Panc1 (cell line): ENCODE measurements around the gene PRL. TPM values are rescaled to one million over a fixed set of nuclear protein-coding genes. Genes with fewer than 3 reads are reported as not detected.

ENCODE experiments used
- ATAC-seq: fragments of 200-7000 bp; cut with Tn5 transposase; 2 replicates; pipeline ENCODE4 v1.9.1; 2020; ENCODE audit warnings: mild to moderate bottlenecking, moderate library complexity
- Bru-seq: library from RNA; stranded (reverse); fragments of 400-500 nt; gene quantifications from one replicate; lab custom pipeline; 2021; lab: Mats Ljungman, UMichigan
- BruChase-seq, 2 experiments: library from RNA; stranded (reverse); fragments of 400-500 nt; gene quantifications; one replicate each; lab custom pipeline; 2021; lab: Mats Ljungman, UMichigan
- BruUV-seq: library from RNA; stranded (reverse); fragments of 400-500 nt; replicated peaks from 2 replicates; lab custom pipeline; 2021; lab: Mats Ljungman, UMichigan
- CTCF ChIA-PET: fragments of 300-600 bp; sonication (Branson Sonifier 250); formaldehyde crosslinking; loops from one replicate; lab custom pipeline; 2022; ENCODE audit warnings: antibody characterized with exemption; lab: Charles Lee
- POLR2A ChIA-PET: fragments of 300-600 bp; sonication (Branson Sonifier 250); formaldehyde crosslinking; loops from one replicate; lab custom pipeline; 2022; ENCODE audit warnings: antibody characterized with exemption; lab: Charles Lee
- DNase-seq: peaks from one replicate; pipeline ENCODE4 v3.0.0-alpha.2; 2010; ENCODE audit warnings: low read depth, low spot score
- H3K27ac ChIP-seq: 2 replicates; pipeline ENCODE4 v1.5.1; 2011; ENCODE audit warnings: mild to moderate bottlenecking, low read length, inconsistent platforms
- H3K27me3 ChIP-seq: fragments of 200-500 bp; sonication (Bioruptor generic); 2 replicates; pipeline ENCODE4 v1.6.0; 2014; ENCODE audit warnings: low read length, inconsistent platforms; ENCODE audit not compliant: control insufficient read depth, insufficient read depth
- H3K36me3 ChIP-seq: fragments of 200-500 bp; sonication (Bioruptor generic); 2 replicates; pipeline ENCODE4 v1.5.1; 2014; ENCODE audit warnings: inconsistent platforms, mild to moderate bottlenecking, low read length, moderate library complexity; ENCODE audit not compliant: control insufficient read depth, insufficient read depth
- H3K4me1 ChIP-seq: 2 replicates; pipeline ENCODE4 v1.5.1; 2011; ENCODE audit warnings: inconsistent platforms, mild to moderate bottlenecking, low read length, moderate library complexity; ENCODE audit not compliant: control insufficient read depth, insufficient read depth
- H3K4me3 ChIP-seq, 2 experiments: 2 replicates each; pipeline ENCODE4 v1.5.1; 2011 to 2012; ENCODE audit warnings: low read depth in 2 of 2, low read length in 2 of 2, mild to moderate bottlenecking in 2 of 2, inconsistent platforms in 1 of 2, moderate library complexity in 1 of 2
- H3K9me3 ChIP-seq: fragments of 200-500 bp; sonication (Bioruptor generic); 2 replicates; pipeline ENCODE4 v1.5.1; 2014; ENCODE audit warnings: low read depth, mild to moderate bottlenecking, inconsistent platforms, low read length, moderate library complexity; ENCODE audit not compliant: control insufficient read depth, insufficient read depth
- CTCF ChIP-seq: fragments of 450-650 bp; IDR thresholded peaks from 2 replicates; pipeline ENCODE4 v1.5.1; 2017; ENCODE audit warnings: mild to moderate bottlenecking
- POLR2AphosphoS5 ChIP-seq: IDR thresholded peaks from 2 replicates; pipeline ENCODE4 v1.6.1; 2012; ENCODE audit warnings: mild to moderate bottlenecking, low read depth, low read length, moderate library complexity
- REST ChIP-seq, 2 experiments: IDR thresholded peaks; 2 replicates each; pipeline ENCODE4 v1.6.1; 2011 to 2012; ENCODE audit warnings: low read depth in 2 of 2, control low read depth in 1 of 2, low read length in 1 of 2, mild to moderate bottlenecking in 1 of 2, moderate library complexity in 1 of 2; ENCODE audit not compliant: insufficient read depth in 1 of 2
- SIN3A ChIP-seq: IDR thresholded peaks from 2 replicates; pipeline ENCODE4 v1.6.1; 2012; ENCODE audit warnings: low read depth, mild to moderate bottlenecking, low read length, moderate library complexity, borderline replicate concordance; ENCODE audit not compliant: insufficient read depth
- TCF7L2 ChIP-seq: IDR thresholded peaks from 2 replicates; pipeline ENCODE4 v1.6.1; 2011; ENCODE audit warnings: mild to moderate bottlenecking, low read depth, low read length, inconsistent platforms
- in situ Hi-C: cut with HindIII; loops from 2 replicates; pipeline ENCODE4 v1.10.0; 2016; ENCODE audit warnings: low sequenced_read_pairs, low pct_unique_long_range_greater_than_20kb
- intact Hi-C: fragments of 100-400 bp; cut with micrococcal nuclease; formaldehyde crosslinking; loops from one replicate; pipeline ENCODE4 v1.10.0; 2022; ENCODE audit not compliant: unreplicated experiment
- long read RNA-seq: library from polyadenylated mRNA; unstranded; transcript quantifications from one replicate; pipeline ENCODE4 v2.0.0, GENCODE V29; 2021; ENCODE audit not compliant: unreplicated experiment
- polyA plus RNA-seq: library from polyadenylated mRNA; unstranded; fragments of >200 nt; gene quantifications from one replicate; pipeline ENCODE4 v1.2.1, GENCODE V29; 2012; ENCODE audit warnings: missing spikeins; ENCODE audit not compliant: insufficient read length
- total RNA-seq: library from RNA; stranded (reverse); gene quantifications from one replicate; pipeline ENCODE4 v1.2.1, GENCODE V29; 2021; ENCODE audit not compliant: unreplicated experiment

The PRL gene
- total RNA-seq, result not detected
- not detected for polyA plus RNA-seq
- percentile 8 among the genes with signal in this experiment for Bru-seq, nascent RNA
- percentile 8 among the genes with signal in this experiment for BruChase-seq, experiment 1, labeled RNA remaining after a 2-hour chase
- not detected for BruChase-seq, experiment 2, labeled RNA remaining after a 6-hour chase
- long read RNA-seq, result 0 reads

GRCh38 chr6:22296936-22297335 lies at the start of gene PRL:
Gene PRL, minus strand, starts transcription at chr6:22297036. Its CDS starts 54 bp downstream, at chr6:22296982.
- DNase-seq (no peak), ATAC-seq (no peak)
- CTCF ChIA-PET, result no interaction called here
- intact Hi-C loops, result no loop called here
- POLR2A ChIA-PET, result no interaction called here
- no TSS peak for BruUV-seq
- no peaks in the 10 kb centered on the region for H3K4me1 ChIP-seq
- no peak within 1 kb of the TSS for H3K27ac ChIP-seq
- no peaks in the 10 kb centered on the region; the same call in 1 of the 2 replicates for H3K36me3 ChIP-seq
- TF ChIP-seq CTCF (no peak), POLR2AphosphoS5 (no peak), TCF7L2 (no peak), REST (IDR thresholded peaks at IDR 0.05; ENCODE audit: insufficient read depth in 1 of 2, low read depth in 2 of 2, low read length in 1 of 2) (no peak), SIN3A (no peak)
- no peaks in the 10 kb centered on the region for H3K9me3 ChIP-seq
- no peaks in the 10 kb centered on the region for H3K27me3 ChIP-seq
- in situ Hi-C loops, result no loop called here
- H3K4me3 ChIP-seq, result no peak within 1 kb of the TSS

- in situ Hi-C loops (no loop called here), intact Hi-C loops (no loop called here)
- ChIA-PET POLR2A (no interaction called here), CTCF (no interaction called here)
- Histone ChIP-seq H3K9me3 (no peaks in the 10 kb centered on the region), H3K36me3 (no peaks in the 10 kb centered on the region), H3K4me3 (no peak overlapping the region), H3K27me3 (no peaks in the 10 kb centered on the region), H3K4me1 (no peaks in the 10 kb centered on the region), H3K27ac (no peak overlapping the region)
- BruUV-seq, result no TSS peak
- no peak for ATAC-seq
- no peak for DNase-seq
- TF ChIP-seq TCF7L2 (no peak), POLR2AphosphoS5 (no peak), REST (IDR thresholded peaks at IDR 0.05; ENCODE audit: insufficient read depth in 1 of 2, low read depth in 2 of 2, low read length in 1 of 2) (no peak), SIN3A (no peak), CTCF (peak; percentile 26; the same call in 1 of the 2 replicates)
These were observed 47.0 kb upstream of the PRL start for GRCh38 chr6:22343864-22344263.
